ENCODE measurements around the gene OR6X1. TPM values are rescaled to one million over a fixed set of nuclear protein-coding genes. Genes with fewer than 3 reads are reported as not detected.

The OR6X1 gene
- total and polyA plus RNA-seq, 2 experiments from 2014 or later, result not detected

DNA sequence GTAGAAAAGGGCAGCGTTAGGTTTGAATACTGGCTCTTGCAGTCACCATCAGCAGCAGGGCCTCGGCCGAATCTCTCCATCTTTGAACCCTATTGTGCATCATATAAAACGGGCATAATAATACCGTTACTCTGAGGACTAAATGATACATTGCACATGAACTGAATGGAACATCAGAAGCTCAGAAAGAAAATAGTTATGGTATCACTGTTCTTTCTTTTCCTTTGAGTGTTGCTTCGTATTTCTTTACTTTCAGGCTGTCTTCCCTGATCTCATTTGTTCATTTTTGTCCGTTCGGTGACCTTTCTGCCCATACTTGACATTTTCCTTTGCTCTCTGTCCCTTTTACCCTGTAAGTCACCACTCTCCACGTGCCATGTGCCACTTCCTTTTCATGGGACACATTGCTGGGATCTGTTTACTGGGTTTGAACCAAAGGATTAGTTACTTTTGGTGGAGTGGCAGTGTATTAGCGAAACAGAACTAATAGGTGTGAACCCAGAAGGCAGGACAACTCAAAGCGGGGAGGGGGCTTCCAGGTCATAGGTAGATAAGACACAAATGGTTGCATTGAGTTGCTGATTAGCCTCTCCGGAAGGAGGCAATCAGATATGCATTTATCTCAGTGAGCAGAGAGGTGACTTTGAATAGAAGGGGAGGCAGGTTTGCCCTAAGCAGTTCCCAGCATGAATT is 12.1 kb downstream of the OR6X1 start:
- H3K4me1 ChIP-seq (ENCODE audit: low read depth), result peaks cover 12% of the 10 kb centered on the region
- TF ChIP-seq, protein P1, sequence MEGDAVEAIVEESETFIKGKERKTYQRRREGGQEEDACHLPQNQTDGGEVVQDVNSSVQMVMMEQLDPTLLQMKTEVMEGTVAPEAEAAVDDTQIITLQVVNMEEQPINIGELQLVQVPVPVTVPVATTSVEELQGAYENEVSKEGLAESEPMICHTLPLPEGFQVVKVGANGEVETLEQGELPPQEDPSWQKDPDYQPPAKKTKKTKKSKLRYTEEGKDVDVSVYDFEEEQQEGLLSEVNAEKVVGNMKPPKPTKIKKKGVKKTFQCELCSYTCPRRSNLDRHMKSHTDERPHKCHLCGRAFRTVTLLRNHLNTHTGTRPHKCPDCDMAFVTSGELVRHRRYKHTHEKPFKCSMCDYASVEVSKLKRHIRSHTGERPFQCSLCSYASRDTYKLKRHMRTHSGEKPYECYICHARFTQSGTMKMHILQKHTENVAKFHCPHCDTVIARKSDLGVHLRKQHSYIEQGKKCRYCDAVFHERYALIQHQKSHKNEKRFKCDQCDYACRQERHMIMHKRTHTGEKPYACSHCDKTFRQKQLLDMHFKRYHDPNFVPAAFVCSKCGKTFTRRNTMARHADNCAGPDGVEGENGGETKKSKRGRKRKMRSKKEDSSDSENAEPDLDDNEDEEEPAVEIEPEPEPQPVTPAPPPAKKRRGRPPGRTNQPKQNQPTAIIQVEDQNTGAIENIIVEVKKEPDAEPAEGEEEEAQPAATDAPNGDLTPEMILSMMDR (IDR thresholded peaks at IDR 0.05; ENCODE audit: low read depth, low read length), result no peak
- H3K27me3 ChIP-seq, result no peaks in the 10 kb centered on the region
- DNase-seq (ENCODE audit: low read depth in 1 of 2, low spot score in 1 of 2), result peak; percentile 9 to 14
- no peaks in the 10 kb centered on the region for H3K9me3 ChIP-seq (ENCODE audit: low read depth)
- peak overlapping the region; percentile 99 for H3K4me3 ChIP-seq
- H3K27ac ChIP-seq, result peak overlapping the region; percentile 61
- no peaks in the 10 kb centered on the region for H3K36me3 ChIP-seq

DNA sequence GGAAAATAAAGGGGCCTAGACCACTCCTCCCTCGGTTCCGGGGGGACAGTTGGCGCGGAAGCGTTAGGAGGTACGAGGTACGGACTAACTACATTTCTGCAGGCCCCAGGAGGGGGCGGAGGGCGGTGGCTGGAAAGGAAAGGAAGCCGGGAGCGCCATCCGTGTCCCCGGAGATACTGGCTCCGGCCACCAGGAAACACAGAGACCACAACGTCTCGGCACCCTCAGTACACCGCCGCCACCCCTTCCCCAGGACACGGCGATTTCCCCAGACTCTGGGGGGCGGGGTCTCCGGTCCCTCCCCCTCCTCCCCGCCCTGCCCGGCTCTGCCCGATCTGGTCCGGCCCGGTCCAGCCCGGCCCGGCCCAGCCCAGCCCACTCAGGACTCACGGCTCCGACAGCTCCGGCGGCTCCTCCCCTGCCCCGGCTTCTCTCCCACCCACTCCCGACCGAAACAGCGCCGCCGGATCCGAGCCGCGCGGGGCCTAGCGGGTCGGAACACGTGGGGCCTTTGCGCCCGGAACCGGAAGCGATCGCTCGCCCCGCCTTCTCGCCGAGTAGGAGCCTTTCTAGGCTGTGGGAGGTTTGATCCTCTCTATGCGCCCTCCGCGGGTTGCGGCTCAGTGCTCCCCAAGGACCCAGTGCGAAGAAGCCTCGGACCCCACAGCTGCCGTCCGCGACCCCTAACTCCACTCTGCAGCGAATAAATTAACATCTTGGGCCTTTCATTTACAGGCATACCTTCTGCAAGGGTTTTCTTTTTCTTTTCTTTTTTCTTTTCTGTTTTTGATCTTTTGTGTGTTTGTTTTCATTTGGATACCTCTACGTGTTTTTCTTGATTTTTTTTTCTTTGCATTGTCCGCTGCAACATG is 12.9 kb downstream of the OR6X1 start, which contains the start of gene ZNF202:
TSS of gene ZNF202 (minus strand) at position 502 of the 872 bp plus-strand sequence. CDS start 10,772 bp downstream, outside the sequence.
- peak; percentile 93 to 95 for DNase-seq (ENCODE audit: low read depth in 1 of 2, low spot score in 1 of 2)
- Histone ChIP-seq H3K4me1 (ENCODE audit: low read depth) (peaks cover 12% of the 10 kb centered on the region), H3K27ac (peak within 1 kb of the TSS; percentile 94), H3K36me3 (no peaks in the 10 kb centered on the region), H3K27me3 (no peaks in the 10 kb centered on the region), H3K4me3 (peak within 1 kb of the TSS; percentile 99), H3K9me3 (ENCODE audit: low read depth) (no peaks in the 10 kb centered on the region)
- TF ChIP-seq, protein P1 (IDR thresholded peaks at IDR 0.05; ENCODE audit: low read depth, low read length), result no peak

DNA sequence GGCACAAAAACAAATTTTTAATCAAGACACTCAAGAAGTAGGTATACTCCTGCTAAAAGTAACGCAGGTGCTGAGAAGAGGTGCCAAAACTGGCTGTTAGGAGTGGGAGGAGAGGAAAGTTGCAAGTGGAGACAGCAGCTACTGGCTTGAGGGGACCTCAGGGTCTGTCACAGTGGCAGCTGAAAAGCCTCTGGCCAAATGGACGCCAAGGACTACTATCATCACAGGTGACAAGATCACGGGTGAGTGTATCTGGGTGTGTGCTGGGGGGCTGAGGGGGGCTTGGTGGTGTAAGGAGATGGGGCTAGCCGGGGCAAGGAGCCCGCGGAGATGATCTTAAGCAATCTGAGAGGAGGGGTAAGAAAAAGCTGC is 13.5 kb downstream of the OR6X1 start:
- no peaks in the 10 kb centered on the region for H3K36me3 ChIP-seq
- H3K9me3 ChIP-seq (ENCODE audit: low read depth), result no peaks in the 10 kb centered on the region
- H3K4me1 ChIP-seq (ENCODE audit: low read depth), result peaks cover 12% of the 10 kb centered on the region
- peak overlapping the region; percentile 94 for H3K27ac ChIP-seq
- TF ChIP-seq, protein P1 (IDR thresholded peaks at IDR 0.05; ENCODE audit: low read depth, low read length), result no peak
- peak; percentile 2 to 7 for DNase-seq (ENCODE audit: low read depth in 1 of 2, low spot score in 1 of 2)
- H3K4me3 ChIP-seq, result peak overlapping the region; percentile 99
- no peaks in the 10 kb centered on the region for H3K27me3 ChIP-seq

DNA sequence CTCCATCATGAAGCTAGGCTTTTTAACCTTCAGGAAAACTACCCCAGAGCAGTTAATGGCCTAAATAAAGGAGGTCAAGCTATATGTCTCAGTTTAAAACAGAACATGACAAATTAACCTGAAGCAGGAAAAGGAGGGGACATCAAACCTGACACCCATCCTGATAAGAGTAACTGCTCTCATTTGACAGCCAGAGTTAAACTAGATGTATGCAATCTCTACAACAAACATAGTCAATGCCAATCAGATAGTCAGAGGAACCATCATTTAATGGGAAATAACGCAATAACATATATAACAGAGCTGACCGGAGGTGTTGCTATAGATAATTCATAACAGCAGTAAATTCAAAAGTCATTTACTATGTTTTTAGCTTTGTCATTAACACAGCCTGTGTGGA is 15.9 kb downstream of the OR6X1 start:
- Histone ChIP-seq H3K27me3 (no peaks in the 10 kb centered on the region), H3K27ac (no peak overlapping the region), H3K36me3 (no peaks in the 10 kb centered on the region), H3K9me3 (ENCODE audit: low read depth) (no peaks in the 10 kb centered on the region), H3K4me1 (ENCODE audit: low read depth) (peaks cover 12% of the 10 kb centered on the region), H3K4me3 (no peak overlapping the region)
- TF ChIP-seq, protein P1 (IDR thresholded peaks at IDR 0.05; ENCODE audit: low read depth, low read length), result no peak
- DNase-seq (ENCODE audit: low read depth in 1 of 2, low spot score in 1 of 2), result no peak

DNA sequence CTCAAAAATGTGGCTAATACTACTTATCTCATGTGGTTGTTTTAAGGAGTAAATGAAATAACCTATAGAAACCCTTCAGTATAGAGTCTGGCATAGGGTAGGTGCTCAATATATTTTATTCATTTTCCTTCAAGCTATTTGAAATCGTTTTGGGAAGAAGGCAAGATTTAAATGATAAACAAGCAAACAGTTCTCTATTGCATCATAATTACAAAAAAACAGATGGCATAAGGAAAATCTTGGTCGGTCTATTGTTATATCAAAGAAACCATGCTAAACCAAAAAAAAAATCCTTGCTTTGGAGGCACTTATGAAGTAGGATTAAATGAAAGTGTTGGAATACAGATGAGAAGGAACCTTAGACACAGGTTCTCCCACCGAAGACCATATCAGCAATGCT is 17.5 kb downstream of the OR6X1 start:
- no peaks in the 10 kb centered on the region for H3K27me3 ChIP-seq
- H3K36me3 ChIP-seq, result no peaks in the 10 kb centered on the region
- H3K27ac ChIP-seq, result no peak overlapping the region
- TF ChIP-seq, protein P1 (IDR thresholded peaks at IDR 0.05; ENCODE audit: low read depth, low read length), result no peak
- no peaks in the 10 kb centered on the region for H3K9me3 ChIP-seq (ENCODE audit: low read depth)
- peaks cover 5% of the 10 kb centered on the region for H3K4me1 ChIP-seq (ENCODE audit: low read depth)
- H3K4me3 ChIP-seq, result no peak overlapping the region
- DNase-seq (ENCODE audit: low read depth in 1 of 2, low spot score in 1 of 2), result no peak

Measured in cardiac muscle cell (in vitro differentiated cells and primary cell).